Brain microvascular endothelial cell (primary cell): ENCODE data around the gene ATP4B.

Experiments
- DNase-seq: peaks from one replicate; pipeline ENCODE4 v3.0.0-alpha.2; 2020
- H3K27ac ChIP-seq: fragments of 250-450 bp; sonication (Bioruptor Pico); 2 replicates; pipeline ENCODE4 v1.5.1; 2020; ENCODE audit warnings: mild to moderate bottlenecking, moderate library complexity
- H3K27me3 ChIP-seq: fragments of 250-450 bp; sonication (Bioruptor Pico); replicated peaks from 2 replicates; pipeline ENCODE4 v1.5.1; 2020; ENCODE audit warnings: mild to moderate bottlenecking
- H3K36me3 ChIP-seq: fragments of 250-450 bp; sonication (Bioruptor Pico); replicated peaks from 2 replicates; pipeline ENCODE4 v1.5.1; 2020; ENCODE audit warnings: mild to moderate bottlenecking
- H3K4me3 ChIP-seq: 2 replicates; pipeline ENCODE4 v1.5.1; 2011; ENCODE audit warnings: low read depth, mild to moderate bottlenecking, control low read depth, low read length, moderate library complexity
- in situ Hi-C: cut with HindIII; loops from 2 replicates; pipeline ENCODE4 v1.10.0; 2017; ENCODE audit warnings: low sequenced_read_pairs, low pct_ligation_motif_present
- TF ChIP-seq, protein P1 (sequence below): IDR thresholded peaks from 2 replicates; pipeline ENCODE4 v1.5.1; 2011; ENCODE audit warnings: low read depth, mild to moderate bottlenecking, moderate library complexity, low read length, control low read depth, inconsistent platforms; ENCODE audit errors: missing control alignments

ATP4B gene

DNA sequence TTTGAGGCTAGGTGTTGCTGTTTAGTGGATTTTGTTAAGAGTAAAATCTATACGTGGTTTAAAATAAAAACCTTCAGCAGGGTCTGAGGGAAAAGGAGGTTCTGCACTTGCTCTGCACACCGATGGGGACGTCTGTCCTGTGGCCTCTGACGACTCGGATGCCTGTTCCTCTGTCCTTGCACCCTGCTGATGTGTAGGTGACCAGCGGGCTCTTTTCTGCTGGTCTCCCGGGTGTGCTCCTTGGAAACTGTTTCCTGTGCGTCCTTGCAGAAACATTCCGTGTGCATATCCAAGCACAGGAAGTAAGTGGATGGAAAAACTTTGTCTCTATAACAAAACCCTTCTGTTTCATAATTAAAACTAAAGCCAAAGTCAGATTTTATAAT lies 3.8 kb downstream of the ATP4B start:
- Histone ChIP-seq H3K4me3 (no peak overlapping the region), H3K36me3 (no peaks in the 10 kb centered on the region), H3K27ac (no peak overlapping the region), H3K27me3 (no peaks in the 10 kb centered on the region)
- in situ Hi-C loops: no loop called here
- TF ChIP-seq, protein P1, sequence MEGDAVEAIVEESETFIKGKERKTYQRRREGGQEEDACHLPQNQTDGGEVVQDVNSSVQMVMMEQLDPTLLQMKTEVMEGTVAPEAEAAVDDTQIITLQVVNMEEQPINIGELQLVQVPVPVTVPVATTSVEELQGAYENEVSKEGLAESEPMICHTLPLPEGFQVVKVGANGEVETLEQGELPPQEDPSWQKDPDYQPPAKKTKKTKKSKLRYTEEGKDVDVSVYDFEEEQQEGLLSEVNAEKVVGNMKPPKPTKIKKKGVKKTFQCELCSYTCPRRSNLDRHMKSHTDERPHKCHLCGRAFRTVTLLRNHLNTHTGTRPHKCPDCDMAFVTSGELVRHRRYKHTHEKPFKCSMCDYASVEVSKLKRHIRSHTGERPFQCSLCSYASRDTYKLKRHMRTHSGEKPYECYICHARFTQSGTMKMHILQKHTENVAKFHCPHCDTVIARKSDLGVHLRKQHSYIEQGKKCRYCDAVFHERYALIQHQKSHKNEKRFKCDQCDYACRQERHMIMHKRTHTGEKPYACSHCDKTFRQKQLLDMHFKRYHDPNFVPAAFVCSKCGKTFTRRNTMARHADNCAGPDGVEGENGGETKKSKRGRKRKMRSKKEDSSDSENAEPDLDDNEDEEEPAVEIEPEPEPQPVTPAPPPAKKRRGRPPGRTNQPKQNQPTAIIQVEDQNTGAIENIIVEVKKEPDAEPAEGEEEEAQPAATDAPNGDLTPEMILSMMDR: no peak
- DNase-seq: no peak

DNA sequence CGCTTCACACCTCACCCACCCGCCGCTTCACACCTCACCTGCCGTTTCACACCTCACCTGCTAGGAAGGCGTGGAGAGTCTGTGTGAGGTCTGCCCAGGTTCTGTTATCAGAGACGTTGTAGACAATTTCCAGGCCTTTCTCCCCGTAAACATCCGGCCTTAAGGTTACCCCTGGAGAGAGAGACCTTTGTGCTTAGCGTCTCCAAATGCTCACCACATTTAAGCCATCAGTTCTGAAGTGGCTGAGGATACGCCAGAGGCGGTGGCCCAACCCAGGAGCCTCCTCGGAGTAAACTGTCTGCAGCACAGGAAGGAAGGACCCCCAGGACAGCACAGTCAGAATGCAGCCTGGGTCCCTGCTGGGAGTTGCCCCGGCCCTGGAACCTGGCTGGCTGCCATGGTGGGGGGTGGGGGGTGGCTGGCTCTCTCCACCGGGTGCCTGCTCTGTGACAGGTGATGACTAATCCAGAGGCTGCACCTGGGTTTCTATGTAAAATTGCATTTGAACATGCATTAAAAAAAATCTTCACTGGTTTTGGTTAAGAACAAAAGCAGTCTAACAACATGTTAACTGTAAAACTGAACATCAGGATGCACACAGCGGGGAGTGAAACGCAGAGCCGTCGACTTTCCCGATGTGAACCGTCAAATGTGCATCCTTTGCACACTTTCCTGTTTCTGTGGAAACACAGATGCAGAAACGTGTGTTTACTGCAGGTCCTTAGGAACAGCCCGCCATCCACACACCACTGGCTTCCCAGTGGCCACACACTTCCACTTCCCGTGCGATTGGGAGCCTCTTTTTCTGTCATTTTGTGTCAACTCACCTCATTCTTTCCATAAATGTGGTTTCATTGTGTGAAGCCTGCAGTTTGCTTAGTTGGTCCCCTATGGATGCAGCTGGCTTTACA lies 4.5 kb downstream of the ATP4B start:
- DNase-seq: no peak
- in situ Hi-C loops: no loop called here
- Histone ChIP-seq H3K4me3 (no peak overlapping the region), H3K36me3 (no peaks in the 10 kb centered on the region), H3K27ac (no peak overlapping the region), H3K27me3 (no peaks in the 10 kb centered on the region)
- TF ChIP-seq, protein P1: no peak

DNA sequence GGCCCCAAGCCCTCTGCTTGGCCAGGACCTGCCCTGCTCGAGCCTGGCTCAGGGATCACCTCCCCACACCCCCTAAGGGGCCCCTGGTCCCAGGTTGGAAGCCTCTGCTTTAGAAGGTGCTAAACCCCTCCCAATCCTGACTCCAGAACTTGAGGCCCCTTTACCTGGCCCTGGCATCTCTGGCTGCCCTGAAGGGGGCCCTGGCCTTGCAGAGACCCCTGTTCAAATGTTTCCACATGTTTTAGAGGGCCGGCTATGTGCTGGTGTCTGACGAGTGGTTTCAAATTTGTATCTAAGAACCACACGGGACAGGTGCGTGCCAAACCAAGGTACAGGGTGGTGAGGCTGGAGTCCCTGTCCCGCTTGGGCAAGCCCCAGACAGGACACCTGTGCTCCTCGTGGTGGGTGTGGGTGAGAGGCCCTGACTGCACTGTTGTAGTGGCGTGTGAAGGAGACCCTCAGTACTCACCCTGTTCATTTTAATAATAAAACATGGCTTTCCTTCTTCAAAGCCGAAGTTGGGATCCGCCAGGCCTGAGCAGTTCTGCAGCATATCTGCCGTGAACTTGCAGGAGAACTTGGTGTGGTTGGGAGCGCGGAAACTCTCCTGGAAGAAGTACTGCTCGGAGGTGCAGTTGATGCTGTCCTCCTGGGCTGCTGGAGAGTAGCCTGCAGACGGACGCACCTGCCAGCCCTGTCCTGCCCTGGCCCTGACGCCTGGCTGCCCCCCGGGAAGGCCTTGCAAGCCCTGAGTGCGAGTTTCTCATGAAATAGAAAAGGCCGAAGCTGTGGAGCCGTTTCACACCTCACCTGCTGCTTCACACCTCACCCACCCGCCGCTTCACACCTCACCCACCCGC lies 5.4 kb downstream of the ATP4B start:
- Histone ChIP-seq H3K36me3 (no peaks in the 10 kb centered on the region), H3K27me3 (no peaks in the 10 kb centered on the region), H3K4me3 (no peak overlapping the region), H3K27ac (no peak overlapping the region)
- in situ Hi-C loops: no loop called here
- no peak for DNase-seq
- TF ChIP-seq, protein P1: no peak

DNA sequence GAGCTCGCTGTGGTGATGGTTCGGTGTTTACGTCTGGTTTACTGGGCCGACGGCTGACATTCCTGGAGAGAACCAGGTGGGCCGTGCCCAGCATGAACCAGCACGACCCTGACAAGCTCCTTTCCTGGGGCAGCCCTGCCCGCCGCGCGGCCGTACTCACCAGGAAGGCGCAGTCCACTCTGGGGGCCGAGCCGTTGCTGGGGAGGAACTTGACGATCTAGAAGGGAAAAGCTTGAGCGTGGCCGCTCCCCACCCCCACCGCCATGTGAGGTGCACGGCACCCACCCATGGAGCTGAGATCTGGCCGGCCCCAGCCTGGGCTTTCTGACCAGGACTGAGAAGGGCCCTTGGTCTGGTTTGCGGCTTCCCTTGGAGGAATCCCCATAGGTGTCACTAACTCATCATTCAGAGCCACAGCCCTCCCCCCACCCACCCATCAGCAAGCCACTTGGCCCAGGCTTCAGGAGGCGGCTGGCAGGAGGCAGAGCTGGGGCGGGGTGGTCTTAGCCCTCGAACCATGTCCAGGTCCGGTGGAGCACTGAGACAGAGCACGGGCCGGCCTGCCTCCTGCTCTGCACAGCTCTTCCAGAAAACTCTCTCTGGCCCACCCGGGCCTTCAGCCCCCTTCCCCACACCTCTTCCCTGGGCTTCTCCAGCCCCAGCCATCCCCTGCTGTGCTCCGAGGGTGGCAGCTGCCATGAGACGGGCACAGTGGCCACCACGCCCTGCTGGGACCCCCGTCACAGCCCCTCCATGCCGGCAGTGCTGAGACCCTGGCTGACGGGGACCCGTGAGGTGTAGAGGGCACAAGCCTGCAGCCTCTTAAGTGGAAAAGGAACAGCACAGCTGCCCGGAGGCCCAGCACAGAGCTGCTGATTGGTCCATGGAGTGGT lies 6.2 kb downstream of the ATP4B start:
- in situ Hi-C loops: no loop called here
- no peaks in the 10 kb centered on the region for H3K36me3 ChIP-seq
- no peak for DNase-seq
- no peak overlapping the region for H3K27ac ChIP-seq
- no peaks in the 10 kb centered on the region for H3K27me3 ChIP-seq
- no peak overlapping the region for H3K4me3 ChIP-seq
- TF ChIP-seq, protein P1: no peak

DNA sequence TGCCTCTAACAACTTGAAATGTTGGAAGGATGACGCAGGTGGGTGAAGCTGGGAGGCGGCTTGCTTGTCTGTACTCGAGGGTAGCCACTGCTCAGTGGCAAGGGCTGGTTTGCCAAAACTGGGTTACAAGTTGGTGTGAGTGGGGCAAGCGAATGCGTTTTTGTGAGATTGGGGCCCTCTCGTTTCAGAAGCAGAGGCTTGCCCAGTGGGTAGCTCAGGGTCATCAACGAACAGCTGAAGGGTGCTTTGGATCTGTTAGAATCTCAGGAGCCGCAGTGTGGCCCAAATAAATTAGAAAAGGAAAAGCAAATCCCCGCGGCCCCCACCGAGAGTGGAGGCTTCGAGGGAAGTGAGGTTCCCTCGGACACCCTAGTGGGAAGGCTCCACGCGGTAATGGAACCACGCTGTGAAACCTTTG lies 7.3 kb downstream of the ATP4B start:
- Histone ChIP-seq H3K27me3 (no peaks in the 10 kb centered on the region), H3K36me3 (no peaks in the 10 kb centered on the region), H3K27ac (no peak overlapping the region), H3K4me3 (no peak overlapping the region)
- in situ Hi-C loops: no loop called here
- TF ChIP-seq, protein P1: no peak
- DNase-seq: no peak
